SK-N-SH treated with all-trans-retinoic acid at 6 μM for 48 hours (cell line): ENCODE measurements around the gene PHF19.

ENCODE experiments used
- ARNTL ChIP-seq: fragments of 450-650 bp; formaldehyde crosslinking; IDR thresholded peaks from 2 replicates; pipeline ENCODE4 v1.5.0; 2020; ENCODE audit warnings: low read depth, mild to moderate bottlenecking, moderate library complexity, borderline replicate concordance
- GLIS3 ChIP-seq: fragments of 250-450 bp; sonication (Bioruptor Pico); IDR thresholded peaks from 2 replicates; pipeline ENCODE4 v1.5.0; 2020; ENCODE audit warnings: mild to moderate bottlenecking, moderate library complexity
- OSR1 ChIP-seq: fragments of 250-450 bp; sonication (Bioruptor Pico); IDR thresholded peaks from 2 replicates; pipeline ENCODE4 v1.8.0; 2022; ENCODE audit warnings: moderate library complexity, mild to moderate bottlenecking, inconsistent platforms
- RARB ChIP-seq: fragments of 250-450 bp; sonication (Bioruptor Pico); IDR thresholded peaks from 2 replicates; pipeline ENCODE4 v1.8.0; 2021; ENCODE audit warnings: mild to moderate bottlenecking, moderate library complexity
- SNAI2 ChIP-seq: fragments of 250-450 bp; sonication (Bioruptor Pico); IDR thresholded peaks from 2 replicates; pipeline ENCODE4 v1.5.0; 2020; ENCODE audit warnings: mild to moderate bottlenecking, moderate library complexity
- ZC3H10 ChIP-seq: fragments of 250-450 bp; sonication (Bioruptor Pico); IDR thresholded peaks from 2 replicates; pipeline ENCODE4 v1.5.1; 2021; ENCODE audit warnings: mild to moderate bottlenecking, moderate library complexity
- TF ChIP-seq, protein P1 (sequence below): fragments of 250-450 bp; sonication (Bioruptor Pico); IDR thresholded peaks from 2 replicates; pipeline ENCODE4 v1.5.1; 2020; ENCODE audit warnings: low read depth, mild to moderate bottlenecking, moderate library complexity
- TF ChIP-seq, protein P2 (sequence below): fragments of 250-450 bp; sonication (Bioruptor Pico); IDR thresholded peaks from 2 replicates; pipeline ENCODE4 v1.8.0; 2020; ENCODE audit warnings: mild to moderate bottlenecking, moderate library complexity, borderline replicate concordance
- TF ChIP-seq, protein P3 (sequence below): fragments of 250-450 bp; sonication (Bioruptor Pico); IDR thresholded peaks from 2 replicates; pipeline ENCODE4 v1.5.1; 2021; ENCODE audit warnings: mild to moderate bottlenecking, moderate library complexity
- TF ChIP-seq, protein P4 (sequence below): fragments of 250-450 bp; sonication (Bioruptor Pico); IDR thresholded peaks from 2 replicates; pipeline ENCODE4 v1.8.0; 2021; ENCODE audit warnings: low read depth, mild to moderate bottlenecking, moderate library complexity, borderline replicate concordance

DNA sequence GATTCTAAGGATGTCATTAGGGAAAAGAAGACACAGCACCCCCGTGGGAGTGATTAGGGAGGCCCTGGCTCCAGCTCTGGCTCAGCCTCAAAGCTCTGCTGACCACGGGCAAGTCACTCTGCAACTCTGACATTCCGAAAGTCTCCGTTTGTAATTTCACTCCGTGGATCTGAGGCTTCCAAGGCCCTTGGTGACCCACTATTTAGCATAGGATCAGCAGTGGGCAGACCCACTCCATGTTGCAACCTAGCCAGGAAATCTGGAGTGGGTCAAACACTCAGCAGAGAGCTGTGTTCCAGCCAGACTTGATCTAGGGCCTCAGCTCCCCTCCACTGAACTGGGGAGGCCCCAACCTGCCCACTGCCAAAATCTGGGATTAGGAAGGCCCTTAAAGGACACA, 11.8 kb downstream of the PHF19 start:
- TF ChIP-seq OSR1, result no peak
- TF ChIP-seq, protein P1, sequence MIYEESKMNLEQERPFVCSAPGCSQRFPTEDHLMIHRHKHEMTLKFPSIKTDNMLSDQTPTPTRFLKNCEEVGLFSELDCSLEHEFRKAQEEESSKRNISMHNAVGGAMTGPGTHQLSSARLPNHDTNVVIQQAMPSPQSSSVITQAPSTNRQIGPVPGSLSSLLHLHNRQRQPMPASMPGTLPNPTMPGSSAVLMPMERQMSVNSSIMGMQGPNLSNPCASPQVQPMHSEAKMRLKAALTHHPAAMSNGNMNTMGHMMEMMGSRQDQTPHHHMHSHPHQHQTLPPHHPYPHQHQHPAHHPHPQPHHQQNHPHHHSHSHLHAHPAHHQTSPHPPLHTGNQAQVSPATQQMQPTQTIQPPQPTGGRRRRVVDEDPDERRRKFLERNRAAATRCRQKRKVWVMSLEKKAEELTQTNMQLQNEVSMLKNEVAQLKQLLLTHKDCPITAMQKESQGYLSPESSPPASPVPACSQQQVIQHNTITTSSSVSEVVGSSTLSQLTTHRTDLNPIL (CRISPR knock-in tag), result no peak
- no peak for TF ChIP-seq ARNTL
- TF ChIP-seq, protein P2, sequence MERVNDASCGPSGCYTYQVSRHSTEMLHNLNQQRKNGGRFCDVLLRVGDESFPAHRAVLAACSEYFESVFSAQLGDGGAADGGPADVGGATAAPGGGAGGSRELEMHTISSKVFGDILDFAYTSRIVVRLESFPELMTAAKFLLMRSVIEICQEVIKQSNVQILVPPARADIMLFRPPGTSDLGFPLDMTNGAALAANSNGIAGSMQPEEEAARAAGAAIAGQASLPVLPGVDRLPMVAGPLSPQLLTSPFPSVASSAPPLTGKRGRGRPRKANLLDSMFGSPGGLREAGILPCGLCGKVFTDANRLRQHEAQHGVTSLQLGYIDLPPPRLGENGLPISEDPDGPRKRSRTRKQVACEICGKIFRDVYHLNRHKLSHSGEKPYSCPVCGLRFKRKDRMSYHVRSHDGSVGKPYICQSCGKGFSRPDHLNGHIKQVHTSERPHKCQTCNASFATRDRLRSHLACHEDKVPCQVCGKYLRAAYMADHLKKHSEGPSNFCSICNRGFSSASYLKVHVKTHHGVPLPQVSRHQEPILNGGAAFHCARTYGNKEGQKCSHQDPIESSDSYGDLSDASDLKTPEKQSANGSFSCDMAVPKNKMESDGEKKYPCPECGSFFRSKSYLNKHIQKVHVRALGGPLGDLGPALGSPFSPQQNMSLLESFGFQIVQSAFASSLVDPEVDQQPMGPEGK (CRISPR knock-in tag), result no peak
- no peak for TF ChIP-seq ZC3H10 (CRISPR knock-in tag)
- TF ChIP-seq SNAI2 (CRISPR knock-in tag), result no peak
- TF ChIP-seq, protein P3, sequence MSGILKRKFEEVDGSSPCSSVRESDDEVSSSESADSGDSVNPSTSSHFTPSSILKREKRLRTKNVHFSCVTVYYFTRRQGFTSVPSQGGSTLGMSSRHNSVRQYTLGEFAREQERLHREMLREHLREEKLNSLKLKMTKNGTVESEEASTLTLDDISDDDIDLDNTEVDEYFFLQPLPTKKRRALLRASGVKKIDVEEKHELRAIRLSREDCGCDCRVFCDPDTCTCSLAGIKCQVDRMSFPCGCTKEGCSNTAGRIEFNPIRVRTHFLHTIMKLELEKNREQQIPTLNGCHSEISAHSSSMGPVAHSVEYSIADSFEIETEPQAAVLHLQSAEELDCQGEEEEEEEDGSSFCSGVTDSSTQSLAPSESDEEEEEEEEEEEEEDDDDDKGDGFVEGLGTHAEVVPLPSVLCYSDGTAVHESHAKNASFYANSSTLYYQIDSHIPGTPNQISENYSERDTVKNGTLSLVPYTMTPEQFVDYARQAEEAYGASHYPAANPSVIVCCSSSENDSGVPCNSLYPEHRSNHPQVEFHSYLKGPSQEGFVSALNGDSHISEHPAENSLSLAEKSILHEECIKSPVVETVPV (CRISPR knock-in tag), result no peak
- TF ChIP-seq GLIS3 (CRISPR knock-in tag), result no peak
- TF ChIP-seq RARB (CRISPR knock-in tag), result no peak
- TF ChIP-seq, protein P4, sequence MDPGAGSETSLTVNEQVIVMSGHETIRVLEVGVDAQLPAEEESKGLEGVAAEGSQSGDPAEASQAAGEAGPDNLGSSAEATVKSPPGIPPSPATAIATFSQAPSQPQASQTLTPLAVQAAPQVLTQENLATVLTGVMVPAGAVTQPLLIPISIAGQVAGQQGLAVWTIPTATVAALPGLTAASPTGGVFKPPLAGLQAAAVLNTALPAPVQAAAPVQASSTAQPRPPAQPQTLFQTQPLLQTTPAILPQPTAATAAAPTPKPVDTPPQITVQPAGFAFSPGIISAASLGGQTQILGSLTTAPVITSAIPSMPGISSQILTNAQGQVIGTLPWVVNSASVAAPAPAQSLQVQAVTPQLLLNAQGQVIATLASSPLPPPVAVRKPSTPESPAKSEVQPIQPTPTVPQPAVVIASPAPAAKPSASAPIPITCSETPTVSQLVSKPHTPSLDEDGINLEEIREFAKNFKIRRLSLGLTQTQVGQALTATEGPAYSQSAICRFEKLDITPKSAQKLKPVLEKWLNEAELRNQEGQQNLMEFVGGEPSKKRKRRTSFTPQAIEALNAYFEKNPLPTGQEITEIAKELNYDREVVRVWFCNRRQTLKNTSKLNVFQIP (CRISPR knock-in tag), result no peak
